Nephron progenitor cell (in vitro differentiated cells): ENCODE data around the gene THOC3.
"Not testable (repeated sequence)": the region's sequence is repeated elsewhere in the genome, so short reads cannot be mapped to it uniquely, and the experiment has no call there.

Experiments used
- DNase-seq: peaks from one replicate; pipeline ENCODE4 v3.0.0; 2021
- H3K27ac Mint-ChIP-seq: 2 replicates; pipeline ENCODE4 v1.8.0; 2021; ENCODE audit warnings: mild to moderate bottlenecking, moderate library complexity, mixed read lengths
- H3K27me3 Mint-ChIP-seq: 2 replicates; pipeline ENCODE4 v1.8.0; 2021; ENCODE audit warnings: mild to moderate bottlenecking, low read depth, mixed read lengths; ENCODE audit not compliant: poor library complexity
- H3K36me3 Mint-ChIP-seq: 2 replicates; pipeline ENCODE4 v1.8.0; 2021; ENCODE audit warnings: low read depth, mixed read lengths
- H3K4me1 Mint-ChIP-seq: 2 replicates; pipeline ENCODE4 v1.8.0; 2021; ENCODE audit warnings: mixed read lengths
- H3K4me3 Mint-ChIP-seq: 2 replicates; pipeline ENCODE4 v1.8.0; 2021; ENCODE audit warnings: mild to moderate bottlenecking, moderate library complexity, mixed read lengths
- H3K9me3 Mint-ChIP-seq: 2 replicates; pipeline ENCODE4 v1.8.0; 2021; ENCODE audit warnings: mild to moderate bottlenecking, moderate library complexity, mixed read lengths
- CTCF ChIP-seq: fragments of 200-600 bp; sonication (generic); IDR thresholded peaks from 2 replicates; pipeline ENCODE4 v1.5.0; 2021; ENCODE audit warnings: antibody characterized with exemption

THOC3 gene

GRCh38 chr5:175921061-175921730 lies 46.9 kb downstream of the THOC3 start:
- Mint-ChIP-seq H3K4me1 (peaks cover 4% of the 10 kb centered on the region), H3K4me3 (no peak overlapping the region), H3K27me3 (no peaks in the 10 kb centered on the region), H3K9me3 (no peaks in the 10 kb centered on the region), H3K36me3 (peaks cover 8% of the 10 kb centered on the region), H3K27ac (no peak overlapping the region)
- no peak for DNase-seq
- TF ChIP-seq CTCF, result no peak

GRCh38 chr5:175920231-175920811 lies 47.8 kb downstream of the THOC3 start:
- H3K9me3 Mint-ChIP-seq, result no peaks in the 10 kb centered on the region
- H3K27me3 Mint-ChIP-seq, result no peaks in the 10 kb centered on the region
- H3K36me3 Mint-ChIP-seq, result peaks cover 9% of the 10 kb centered on the region
- no peak overlapping the region for H3K27ac Mint-ChIP-seq
- no peak for DNase-seq
- no peak overlapping the region for H3K4me3 Mint-ChIP-seq
- TF ChIP-seq CTCF, result no peak
- peaks cover 8% of the 10 kb centered on the region for H3K4me1 Mint-ChIP-seq

- not testable (repeated sequence) for H3K4me3 Mint-ChIP-seq, H3K36me3 Mint-ChIP-seq, DNase-seq, H3K27me3 Mint-ChIP-seq, H3K9me3 Mint-ChIP-seq
- Mint-ChIP-seq H3K27ac (peak overlapping the region; percentile 72), H3K4me1 (peaks cover 10% of the 10 kb centered on the region)
Observed at GRCh38 chr5:175915066-175916037, 52.8 kb downstream of the THOC3 start.

- not testable (repeated sequence) for H3K9me3 Mint-ChIP-seq, H3K27ac Mint-ChIP-seq, DNase-seq, H3K36me3 Mint-ChIP-seq, H3K27me3 Mint-ChIP-seq, H3K4me3 Mint-ChIP-seq
- peaks cover 19% of the 10 kb centered on the region for H3K4me1 Mint-ChIP-seq
Observed at GRCh38 chr5:175913835-175914672, 54.1 kb downstream of the THOC3 start.

GRCh38 chr5:175910072-175910471 lies 58.0 kb downstream of the THOC3 start:
- Mint-ChIP-seq H3K4me3 (peak overlapping the region; percentile 26), H3K4me1 (peaks cover 24% of the 10 kb centered on the region)
- not testable (repeated sequence) for H3K27ac Mint-ChIP-seq, DNase-seq, H3K36me3 Mint-ChIP-seq, H3K27me3 Mint-ChIP-seq, H3K9me3 Mint-ChIP-seq
